DOHH2 (cell line): ENCODE results near the gene RRP8.

Experiments
- H3F3A ChIP-seq: fragments of 200-600 bp; sonication (generic), shearing (Covaris generic); 2 replicates; pipeline ENCODE4 v1.6.0; 2016; ENCODE audit warnings: antibody characterized with exemption, mild to moderate bottlenecking; ENCODE audit not compliant: control insufficient read depth, insufficient read depth
- H3K27ac ChIP-seq: fragments of 200-600 bp; sonication (generic); 2 replicates; pipeline ENCODE4 v1.5.1; 2014; ENCODE audit warnings: low read depth, mild to moderate bottlenecking, low read length, moderate library complexity
- H3K27me3 ChIP-seq: fragments of 200-600 bp; sonication (generic); 2 replicates; pipeline ENCODE4 v1.6.1; 2014; ENCODE audit warnings: mild to moderate bottlenecking, low read length, mixed read lengths; ENCODE audit not compliant: control insufficient read depth
- H3K36me3 ChIP-seq: fragments of 200-600 bp; sonication (generic); 2 replicates; pipeline ENCODE4 v1.6.1; 2014; ENCODE audit warnings: mild to moderate bottlenecking, low read length, moderate library complexity, mixed read lengths; ENCODE audit not compliant: control insufficient read depth
- H3K4me1 ChIP-seq: fragments of 200-600 bp; sonication (generic); 2 replicates; pipeline ENCODE4 v1.6.1; 2014; ENCODE audit warnings: mild to moderate bottlenecking, low read length, mixed read lengths; ENCODE audit not compliant: control insufficient read depth
- H3K4me2 ChIP-seq: fragments of 200-600 bp; sonication (generic); 2 replicates; pipeline ENCODE4 v1.6.0; 2014; ENCODE audit warnings: mild to moderate bottlenecking, low read length, moderate library complexity
- H3K4me3 ChIP-seq: fragments of 200-600 bp; sonication (generic); 2 replicates; pipeline ENCODE4 v1.5.1; 2014; ENCODE audit warnings: mild to moderate bottlenecking, low read length, mixed read lengths
- H3K79me2 ChIP-seq: fragments of 200-600 bp; sonication (generic); 2 replicates; pipeline ENCODE4 v1.6.1; 2014; ENCODE audit warnings: mild to moderate bottlenecking, low read length, mixed read lengths; ENCODE audit not compliant: control insufficient read depth
- H3K9me2 ChIP-seq: fragments of 200-600 bp; sonication (generic); replicated peaks from 2 replicates; pipeline ENCODE4 v1.6.1; 2014; ENCODE audit warnings: mild to moderate bottlenecking, low read length, mixed read lengths; ENCODE audit not compliant: control insufficient read depth
- H3K9me3 ChIP-seq: fragments of 200-600 bp; sonication (generic); 2 replicates; pipeline ENCODE4 v1.6.1; 2014; ENCODE audit warnings: antibody characterized with exemption, low read length, mixed read lengths; ENCODE audit not compliant: control insufficient read depth, insufficient read depth
- H4K20me1 ChIP-seq: fragments of 200-600 bp; sonication (generic); 2 replicates; pipeline ENCODE4 v1.6.0; 2014; ENCODE audit warnings: low read depth, mild to moderate bottlenecking, antibody characterized with exemption, low read length, moderate library complexity; ENCODE audit not compliant: control insufficient read depth, insufficient read depth
- CTCF ChIP-seq: fragments of 200-600 bp; sonication (generic); IDR thresholded peaks from one replicate; pipeline ENCODE4 v1.5.1; 2014; ENCODE audit warnings: antibody characterized with exemption, mild to moderate bottlenecking, low read depth, low read length; ENCODE audit not compliant: poor library complexity, severe bottlenecking
- EZH2phosphoT487 ChIP-seq: fragments of 200-600 bp; sonication (generic); IDR thresholded peaks from 2 replicates; pipeline ENCODE4 v1.6.1; 2017; ENCODE audit warnings: borderline replicate concordance, mild to moderate bottlenecking, antibody characterized with exemption, low read length, moderate library complexity, mixed read lengths

Gene RRP8

GRCh38 chr11:6594142-6594768 is 9.2 kb downstream of the RRP8 start:
- TF ChIP-seq EZH2phosphoT487 = no peak
- TF ChIP-seq CTCF = no peak
- H3K36me3 ChIP-seq = peaks cover 73% of the 10 kb centered on the region
- H3K79me2 ChIP-seq = peaks cover 23% of the 10 kb centered on the region
- no peaks in the 10 kb centered on the region for H3K9me2 ChIP-seq
- peaks cover 4% of the 10 kb centered on the region; the same call in 1 of the 2 replicates for H4K20me1 ChIP-seq
- H3K4me2 ChIP-seq = no peak overlapping the region
- H3K9me3 ChIP-seq = no peaks in the 10 kb centered on the region
- no peak overlapping the region for H3K27ac ChIP-seq
- H3K4me3 ChIP-seq = no peak overlapping the region
- no peaks in the 10 kb centered on the region for H3K4me1 ChIP-seq
- H3F3A ChIP-seq = peaks cover 10% of the 10 kb centered on the region; the same call in 1 of the 2 replicates
- no peaks in the 10 kb centered on the region for H3K27me3 ChIP-seq

GRCh38 chr11:6588018-6588417 is 15.4 kb downstream of the RRP8 start:
- H3K4me3 ChIP-seq = no peak overlapping the region
- TF ChIP-seq EZH2phosphoT487 = no peak
- no peak for TF ChIP-seq CTCF
- peaks cover 14% of the 10 kb centered on the region for H3K9me3 ChIP-seq
- no peak overlapping the region for H3K4me2 ChIP-seq
- H3K27me3 ChIP-seq = no peaks in the 10 kb centered on the region
- H3K79me2 ChIP-seq = peaks cover 17% of the 10 kb centered on the region
- H3K4me1 ChIP-seq = no peaks in the 10 kb centered on the region
- H3K36me3 ChIP-seq = peaks cover 26% of the 10 kb centered on the region
- no peaks in the 10 kb centered on the region for H4K20me1 ChIP-seq
- no peaks in the 10 kb centered on the region for H3K9me2 ChIP-seq
- peaks cover 10% of the 10 kb centered on the region; the same call in 1 of the 2 replicates for H3F3A ChIP-seq
- H3K27ac ChIP-seq = no peak overlapping the region

GRCh38 chr11:6587360-6587953 is 16.0 kb downstream of the RRP8 start:
- Histone ChIP-seq H3K4me2 (no peak overlapping the region), H3K9me3 (peaks cover 14% of the 10 kb centered on the region), H3K79me2 (peaks cover 22% of the 10 kb centered on the region), H3K27me3 (no peaks in the 10 kb centered on the region), H3F3A (peaks cover 10% of the 10 kb centered on the region; the same call in 1 of the 2 replicates), H3K27ac (no peak overlapping the region), H4K20me1 (no peaks in the 10 kb centered on the region), H3K9me2 (no peaks in the 10 kb centered on the region), H3K36me3 (peaks cover 21% of the 10 kb centered on the region), H3K4me3 (no peak overlapping the region), H3K4me1 (no peaks in the 10 kb centered on the region)
- no peak for TF ChIP-seq CTCF
- TF ChIP-seq EZH2phosphoT487 = no peak
